Spinal cord (tissue), 10 donors: ENCODE data around the gene INO80E. TPM values are rescaled to one million over a fixed set of nuclear protein-coding genes. Genes with fewer than 3 reads are reported as not detected.

Experiments used
- DNase-seq, 6 donors: peaks; one replicate each; pipeline versions ENCODE4 v3.0.0 to v3.0.0-alpha.2; 2013 to 2015; ENCODE audit warnings: low spot score in 6 of 6, low read depth in 4 of 6
- H3K27ac ChIP-seq: one replicate; pipeline ENCODE4 v1.5.1; 2013; ENCODE audit warnings: low read depth, low read length, control low read depth
- H3K27me3 ChIP-seq: one replicate; pipeline ENCODE4 v1.6.1; 2013; ENCODE audit warnings: low read length; ENCODE audit not compliant: control insufficient read depth, insufficient read depth
- H3K36me3 ChIP-seq: one replicate; pipeline ENCODE4 v1.6.1; 2013; ENCODE audit warnings: low read length; ENCODE audit not compliant: control insufficient read depth, insufficient read depth
- H3K4me1 ChIP-seq: one replicate; pipeline ENCODE4 v1.6.1; 2013; ENCODE audit warnings: low read length; ENCODE audit not compliant: control insufficient read depth, insufficient read depth
- H3K4me3 ChIP-seq: one replicate; pipeline ENCODE4 v1.5.1; 2013; ENCODE audit warnings: low read depth, low read length, control low read depth
- H3K9me3 ChIP-seq: one replicate; pipeline ENCODE4 v1.6.1; 2013; ENCODE audit warnings: low read length; ENCODE audit not compliant: control insufficient read depth, insufficient read depth
- WGBS: methylation state at CpG from one replicate; pipeline ENCODE4 v1.1.5; 2013; ENCODE audit warnings: missing lambda C conversion rate; ENCODE audit not compliant: insufficient coverage; 5-methylcytosine and 5-hydroxymethylcytosine counted together
- polyA plus RNA-seq, 2 donors: library from polyadenylated mRNA; unstranded; fragments of 120-200 nt; gene quantifications; one replicate each; pipeline ENCODE4 v1.2.1, GENCODE V29; 2013; ENCODE audit not compliant: insufficient read length in 2 of 2
- total RNA-seq, 2 donors: library from RNA; depleted of rRNA in 1 of 2; stranded (reverse); fragments of 120-200 nt in 1 of 2; fragments of >200 nt in 1 of 2; gene quantifications; one replicate each; pipeline versions ENCODE4 v1.2.3 to v1.2.4, GENCODE V29; 2013 to 2014
- donor health status: healthy.

The INO80E gene
- total and polyA plus RNA-seq, 4 donors = 24.9 to 70.9 (median 58.5) TPM

DNA sequence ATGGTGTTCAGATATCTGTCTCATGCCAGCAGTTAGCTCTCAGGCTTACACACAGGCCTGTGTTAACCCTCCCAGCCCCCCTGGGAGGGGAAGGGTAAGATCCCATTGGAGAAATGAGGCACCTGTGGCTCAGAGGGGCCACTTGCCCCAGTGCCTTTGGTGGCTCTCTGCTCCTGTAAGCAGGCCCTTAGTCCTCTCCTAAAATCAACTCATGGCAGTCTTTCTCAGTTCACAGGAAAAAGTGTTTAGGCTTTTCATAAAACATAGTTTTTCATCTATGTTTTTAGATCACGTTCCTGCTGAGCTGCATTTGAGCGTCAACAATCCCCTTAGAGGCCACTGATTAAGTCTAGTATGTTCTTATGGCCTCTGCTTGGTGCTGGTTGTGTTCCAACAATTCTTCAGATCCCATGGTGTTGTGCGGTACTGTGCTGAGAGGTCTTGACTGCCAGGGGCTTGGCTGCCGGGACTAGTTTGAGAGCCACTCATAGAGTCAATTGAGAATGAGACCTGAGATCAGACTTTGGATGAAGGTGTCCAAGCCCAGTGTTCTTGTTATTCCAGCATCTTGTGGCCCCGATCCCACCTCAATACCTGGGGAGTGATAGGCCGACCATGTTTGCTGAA lies 11.8 kb upstream of the INO80E start:
- Histone ChIP-seq H3K4me3 (no peak overlapping the region), H3K27me3 (no peaks in the 10 kb centered on the region), H3K4me1 (no peaks in the 10 kb centered on the region), H3K27ac (no peak overlapping the region), H3K36me3 (peaks cover 92% of the 10 kb centered on the region), H3K9me3 (no peaks in the 10 kb centered on the region)
- 90% methylated on average over 4 of the region's 6 CpGs for WGBS
- DNase-seq = no peak

GRCh38 chr16:29984764-29985147 lies 11.3 kb upstream of the INO80E start:
- H3K36me3 ChIP-seq = peaks cover 92% of the 10 kb centered on the region
- 71% methylated on average over 1 of the region's 5 CpGs for whole genome bisulfite sequencing
- no peak overlapping the region for H3K27ac ChIP-seq
- DNase-seq = no peak
- no peaks in the 10 kb centered on the region for H3K27me3 ChIP-seq
- H3K4me1 ChIP-seq = no peaks in the 10 kb centered on the region
- H3K4me3 ChIP-seq = no peak overlapping the region
- H3K9me3 ChIP-seq = no peaks in the 10 kb centered on the region

DNA sequence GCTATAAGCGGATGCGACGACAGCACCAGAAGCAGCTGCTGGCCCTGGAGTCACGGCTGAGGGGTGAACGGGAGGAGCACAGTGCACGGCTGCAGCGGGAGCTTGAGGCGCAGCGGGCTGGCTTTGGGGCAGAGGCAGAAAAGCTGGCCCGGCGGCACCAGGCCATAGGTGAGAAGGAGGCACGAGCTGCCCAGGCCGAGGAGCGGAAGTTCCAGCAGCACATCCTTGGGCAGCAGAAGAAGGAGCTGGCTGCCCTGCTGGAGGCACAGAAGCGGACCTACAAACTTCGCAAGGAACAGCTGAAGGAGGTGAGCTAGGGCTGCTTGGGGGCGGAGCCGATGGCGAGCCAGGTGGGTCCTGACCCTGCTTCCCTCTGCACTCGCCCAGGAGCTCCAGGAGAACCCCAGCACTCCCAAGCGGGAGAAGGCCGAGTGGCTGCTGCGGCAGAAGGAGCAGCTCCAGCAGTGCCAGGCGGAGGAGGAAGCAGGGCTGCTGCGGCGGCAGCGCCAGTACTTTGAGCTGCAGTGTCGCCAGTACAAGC lies 10.7 kb upstream of the INO80E start:
- Histone ChIP-seq H3K4me1 (no peaks in the 10 kb centered on the region), H3K36me3 (peaks cover 87% of the 10 kb centered on the region), H3K27me3 (no peaks in the 10 kb centered on the region), H3K4me3 (no peak overlapping the region), H3K27ac (no peak overlapping the region), H3K9me3 (no peaks in the 10 kb centered on the region)
- 95% methylated on average over 28 of the region's 28 CpGs for WGBS
- DNase-seq = no peak

GRCh38 chr16:29986231-29986630 lies 9.8 kb upstream of the INO80E start:
- DNase-seq = no peak
- Histone ChIP-seq H3K27me3 (no peaks in the 10 kb centered on the region), H3K4me3 (no peak overlapping the region), H3K4me1 (no peaks in the 10 kb centered on the region), H3K36me3 (peaks cover 93% of the 10 kb centered on the region), H3K27ac (no peak overlapping the region), H3K9me3 (no peaks in the 10 kb centered on the region)
- 94% methylated on average over 20 of the region's 20 CpGs for WGBS

DNA sequence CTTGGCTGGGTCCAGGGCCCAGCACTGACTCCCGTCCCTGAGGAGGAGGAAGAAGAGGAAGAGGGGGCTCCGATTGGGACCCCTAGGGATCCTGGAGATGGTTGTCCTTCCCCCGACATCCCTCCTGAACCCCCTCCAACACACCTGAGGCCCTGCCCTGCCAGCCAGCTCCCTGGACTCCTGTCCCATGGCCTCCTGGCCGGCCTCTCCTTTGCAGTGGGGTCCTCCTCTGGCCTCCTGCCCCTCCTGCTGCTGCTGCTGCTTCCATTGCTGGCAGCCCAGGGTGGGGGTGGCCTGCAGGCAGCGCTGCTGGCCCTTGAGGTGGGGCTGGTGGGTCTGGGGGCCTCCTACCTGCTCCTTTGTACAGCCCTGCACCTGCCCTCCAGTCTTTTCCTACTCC lies 9.1 kb upstream of the INO80E start:
- DNase-seq = no peak
- H3K4me3 ChIP-seq = no peak overlapping the region
- WGBS = 100% methylated on average over 3 of the region's 5 CpGs
- H3K9me3 ChIP-seq = no peaks in the 10 kb centered on the region
- H3K36me3 ChIP-seq = peaks cover 94% of the 10 kb centered on the region
- H3K27ac ChIP-seq = no peak overlapping the region
- H3K27me3 ChIP-seq = no peaks in the 10 kb centered on the region
- no peaks in the 10 kb centered on the region for H3K4me1 ChIP-seq

DNA sequence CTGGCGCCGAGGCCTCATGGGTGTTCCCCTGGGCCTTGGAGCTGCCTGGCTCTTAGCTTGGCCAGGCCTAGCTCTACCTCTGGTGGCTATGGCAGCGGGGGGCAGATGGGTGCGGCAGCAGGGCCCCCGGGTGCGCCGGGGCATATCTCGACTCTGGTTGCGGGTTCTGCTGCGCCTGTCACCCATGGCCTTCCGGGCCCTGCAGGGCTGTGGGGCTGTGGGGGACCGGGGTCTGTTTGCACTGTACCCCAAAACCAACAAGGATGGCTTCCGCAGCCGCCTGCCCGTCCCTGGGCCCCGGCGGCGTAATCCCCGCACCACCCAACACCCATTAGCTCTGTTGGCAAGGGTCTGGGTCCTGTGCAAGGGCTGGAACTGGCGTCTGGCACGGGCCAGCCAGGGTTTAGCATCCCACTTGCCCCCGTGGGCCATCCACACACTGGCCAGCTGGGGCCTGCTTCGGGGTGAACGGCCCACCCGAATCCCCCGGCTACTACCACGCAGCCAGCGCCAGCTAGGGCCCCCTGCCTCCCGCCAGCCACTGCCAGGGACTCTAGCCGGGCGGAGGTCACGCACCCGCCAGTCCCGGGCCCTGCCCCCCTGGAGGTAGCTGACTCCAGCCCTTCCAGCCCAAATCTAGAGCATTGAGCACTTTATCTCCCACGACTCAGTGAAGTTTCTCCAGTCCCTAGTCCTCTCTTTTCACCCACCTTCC lies 8.5 kb upstream of the INO80E start:
- Histone ChIP-seq H3K36me3 (peaks cover 94% of the 10 kb centered on the region), H3K4me3 (no peak overlapping the region), H3K27ac (no peak overlapping the region), H3K27me3 (no peaks in the 10 kb centered on the region), H3K4me1 (no peaks in the 10 kb centered on the region), H3K9me3 (no peaks in the 10 kb centered on the region)
- DNase-seq = no peak
- 92% methylated on average over 35 of the region's 35 CpGs for whole genome bisulfite sequencing

DNA sequence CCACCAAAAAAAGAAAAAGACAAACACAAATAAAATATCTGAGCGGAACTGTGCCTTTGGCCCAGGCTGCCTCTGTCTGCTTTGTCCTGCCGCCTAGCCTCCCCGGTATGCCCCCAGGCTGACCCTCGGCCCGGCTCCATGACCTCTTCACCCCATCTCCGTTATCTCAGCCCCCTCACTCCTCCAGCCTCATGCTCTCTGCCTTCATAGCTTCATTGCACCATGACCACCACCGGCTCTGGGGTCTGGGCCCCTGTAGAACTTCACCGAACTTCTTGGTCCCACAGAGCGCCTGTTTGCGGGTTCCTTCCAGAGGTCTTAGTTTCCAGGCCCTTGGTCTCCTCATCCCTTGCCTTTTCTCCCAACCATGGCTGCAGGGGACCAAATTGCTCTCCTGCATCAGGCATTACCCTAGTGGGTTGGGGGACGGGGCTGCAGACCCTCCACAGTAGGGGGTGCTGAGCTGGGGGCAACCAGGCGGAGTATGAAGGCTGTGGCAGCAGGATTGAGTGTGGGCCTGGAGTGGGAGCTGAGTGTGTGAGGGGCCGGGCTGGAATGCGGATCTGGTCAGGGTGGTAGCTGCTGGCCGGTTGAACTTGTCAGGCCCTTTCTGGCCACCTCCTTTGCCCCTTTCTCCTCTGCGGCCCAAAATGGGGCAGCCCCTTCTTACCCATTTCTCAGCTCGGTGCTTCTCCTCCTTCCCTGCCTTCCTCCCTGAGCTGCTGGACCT lies 7.5 kb upstream of the INO80E start:
- WGBS = 79% methylated on average over 13 of the region's 17 CpGs
- no peak for DNase-seq
- Histone ChIP-seq H3K4me3 (no peak overlapping the region), H3K27ac (no peak overlapping the region), H3K36me3 (peaks cover 94% of the 10 kb centered on the region), H3K9me3 (no peaks in the 10 kb centered on the region), H3K4me1 (no peaks in the 10 kb centered on the region), H3K27me3 (no peaks in the 10 kb centered on the region)

DNA sequence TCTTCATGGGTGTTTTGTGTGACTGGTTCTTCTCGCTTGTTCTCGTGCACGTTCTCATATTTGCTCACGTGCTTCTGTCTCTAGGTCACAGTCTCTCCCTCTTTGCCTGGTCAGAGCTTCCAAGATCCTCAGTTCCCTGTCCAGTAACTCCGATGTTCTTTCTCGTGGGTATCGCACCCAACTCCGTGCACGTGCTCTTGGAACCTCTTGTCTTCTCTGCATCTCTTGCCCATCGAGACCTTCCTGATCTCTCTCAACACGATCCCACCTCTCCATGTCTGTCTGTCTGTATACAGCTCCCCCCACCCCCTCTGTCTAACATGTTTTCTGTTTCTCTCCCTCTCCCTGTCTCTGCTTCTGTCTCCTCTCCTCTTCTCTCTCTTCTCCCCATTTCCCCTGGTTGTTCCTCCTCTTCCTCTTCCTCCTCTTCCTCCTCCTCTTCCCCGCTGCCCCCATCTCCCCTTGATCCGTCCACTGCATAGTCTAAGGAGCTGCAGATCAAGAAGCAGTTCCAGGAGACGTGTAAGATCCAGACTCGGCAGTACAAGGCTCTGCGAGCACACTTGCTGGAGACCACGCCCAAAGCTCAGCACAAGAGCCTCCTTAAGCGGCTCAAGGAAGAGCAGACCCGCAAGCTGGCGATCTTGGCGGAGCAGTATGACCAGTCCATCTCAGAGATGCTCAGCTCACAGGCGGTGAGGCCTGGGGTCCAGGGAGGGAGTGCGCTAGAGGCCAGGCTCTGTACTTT lies 6.8 kb upstream of the INO80E start:
- WGBS = 91% methylated on average over 23 of the region's 23 CpGs
- DNase-seq = no peak
- H3K9me3 ChIP-seq = no peaks in the 10 kb centered on the region
- no peaks in the 10 kb centered on the region for H3K27me3 ChIP-seq
- H3K27ac ChIP-seq = no peak overlapping the region
- peaks cover 94% of the 10 kb centered on the region for H3K36me3 ChIP-seq
- no peak overlapping the region for H3K4me3 ChIP-seq
- peaks cover 7% of the 10 kb centered on the region for H3K4me1 ChIP-seq

DNA sequence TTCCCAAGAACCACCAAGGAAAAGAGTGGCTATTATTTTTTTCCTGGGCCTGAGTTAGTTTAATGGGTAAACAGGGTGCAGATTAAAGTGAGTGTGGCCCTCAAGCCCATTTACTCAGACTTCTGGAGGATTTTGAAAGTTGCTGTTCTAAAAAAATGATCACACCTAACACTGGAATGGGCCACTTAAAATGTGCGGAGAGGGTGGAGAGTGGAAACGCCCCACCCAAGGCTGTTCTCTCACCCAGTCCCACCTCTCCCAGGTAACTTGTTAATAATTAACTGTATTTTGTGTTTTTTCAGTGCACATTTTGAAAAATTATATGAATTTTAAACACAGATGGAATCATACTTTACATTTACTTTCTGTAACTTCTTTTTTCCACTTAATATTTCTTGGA lies 6.0 kb upstream of the INO80E start:
- peaks cover 90% of the 10 kb centered on the region for H3K36me3 ChIP-seq
- no peak overlapping the region for H3K27ac ChIP-seq
- H3K9me3 ChIP-seq = no peaks in the 10 kb centered on the region
- H3K4me3 ChIP-seq = no peak overlapping the region
- WGBS = no CpG with 5 or more reads among the region's 2 CpGs
- peaks cover 15% of the 10 kb centered on the region for H3K4me1 ChIP-seq
- no peak for DNase-seq
- no peaks in the 10 kb centered on the region for H3K27me3 ChIP-seq
